ENCODE data around the gene RPL4.

Gene RPL4

DNA sequence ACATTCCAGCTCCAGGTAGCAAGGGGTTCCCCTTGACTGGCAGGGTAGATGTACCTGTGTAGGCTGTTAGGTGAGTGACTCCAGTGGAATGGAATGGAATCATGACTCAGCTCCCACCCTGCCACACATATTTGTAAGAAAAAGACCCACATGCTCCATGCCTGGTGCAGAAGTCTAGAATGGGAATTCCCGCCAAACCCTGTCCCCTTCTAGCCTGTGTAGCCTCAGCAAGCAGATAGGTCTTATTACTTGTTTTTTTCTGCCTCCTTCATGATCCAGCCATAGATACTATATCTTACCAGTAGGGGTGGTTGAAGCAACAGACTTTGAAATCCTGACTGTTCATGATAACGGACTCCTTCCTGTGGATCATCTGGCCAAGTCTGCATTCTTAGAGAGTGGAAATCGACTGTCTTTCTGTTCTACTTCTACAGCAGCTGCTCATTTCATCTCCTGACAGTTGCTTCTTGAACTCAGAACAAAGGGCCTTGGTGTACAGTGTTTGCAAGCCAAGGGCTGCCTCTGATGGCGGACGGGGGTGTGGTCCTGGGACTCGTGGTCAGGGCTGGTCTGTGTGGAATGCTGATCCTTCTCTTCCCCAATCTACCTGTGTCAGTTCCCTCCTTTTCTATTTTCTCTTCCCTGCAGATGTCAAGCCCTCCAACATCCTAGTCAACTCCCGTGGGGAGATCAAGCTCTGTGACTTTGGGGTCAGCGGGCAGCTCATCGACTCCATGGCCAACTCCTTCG is 23.4 kb downstream of the RPL4 start:
- Histone ChIP-seq H3K79me2 (ENCODE audit: low read length) (0 out of 2 replicates have a peak, but pooled peaks cover 1% of the 10 kb centered on the region), H3K36me3 (replicated peaks; ENCODE audit: insufficient read depth, low read length) (no peaks in the 10 kb centered on the region), H3F3A (ENCODE audit: insufficient read depth, low read length) (no peaks in the 10 kb centered on the region), H3K9me3 (replicated peaks; ENCODE audit: insufficient read depth, low read length) (no peaks in the 10 kb centered on the region), H3K9me2 (replicated peaks; ENCODE audit: insufficient read depth, low read length) (no peaks in the 10 kb centered on the region), H3K4me3 (ENCODE audit: low read length) (no peak overlapping the region), H3K27me3 (replicated peaks; ENCODE audit: insufficient read depth, low read length) (no peaks in the 10 kb centered on the region), H4K20me1 (ENCODE audit: insufficient read depth, low read length) (no peaks in the 10 kb centered on the region), H3K9ac (ENCODE audit: low read length) (no peak overlapping the region), H3K27ac (ENCODE audit: low read length) (no peak overlapping the region), H3K4me2 (ENCODE audit: low read depth, low read length) (no peak overlapping the region), H3K4me1 (ENCODE audit: low read length) (no peaks in the 10 kb centered on the region), H2AFZ (ENCODE audit: low read length) (no peak overlapping the region)
- no peak for DNase-seq
- TF ChIP-seq, protein P1, sequence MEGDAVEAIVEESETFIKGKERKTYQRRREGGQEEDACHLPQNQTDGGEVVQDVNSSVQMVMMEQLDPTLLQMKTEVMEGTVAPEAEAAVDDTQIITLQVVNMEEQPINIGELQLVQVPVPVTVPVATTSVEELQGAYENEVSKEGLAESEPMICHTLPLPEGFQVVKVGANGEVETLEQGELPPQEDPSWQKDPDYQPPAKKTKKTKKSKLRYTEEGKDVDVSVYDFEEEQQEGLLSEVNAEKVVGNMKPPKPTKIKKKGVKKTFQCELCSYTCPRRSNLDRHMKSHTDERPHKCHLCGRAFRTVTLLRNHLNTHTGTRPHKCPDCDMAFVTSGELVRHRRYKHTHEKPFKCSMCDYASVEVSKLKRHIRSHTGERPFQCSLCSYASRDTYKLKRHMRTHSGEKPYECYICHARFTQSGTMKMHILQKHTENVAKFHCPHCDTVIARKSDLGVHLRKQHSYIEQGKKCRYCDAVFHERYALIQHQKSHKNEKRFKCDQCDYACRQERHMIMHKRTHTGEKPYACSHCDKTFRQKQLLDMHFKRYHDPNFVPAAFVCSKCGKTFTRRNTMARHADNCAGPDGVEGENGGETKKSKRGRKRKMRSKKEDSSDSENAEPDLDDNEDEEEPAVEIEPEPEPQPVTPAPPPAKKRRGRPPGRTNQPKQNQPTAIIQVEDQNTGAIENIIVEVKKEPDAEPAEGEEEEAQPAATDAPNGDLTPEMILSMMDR (IDR thresholded peaks at IDR 0.05; ENCODE audit: low read length), result no peak
- TF ChIP-seq EZH2phosphoT487 (IDR thresholded peaks at IDR 0.05; ENCODE audit: low read length), result no peak
- TF ChIP-seq EZH2 (optimal IDR thresholded peaks at IDR 0.05; ENCODE audit: low read depth, low read length), result no peak

DNA sequence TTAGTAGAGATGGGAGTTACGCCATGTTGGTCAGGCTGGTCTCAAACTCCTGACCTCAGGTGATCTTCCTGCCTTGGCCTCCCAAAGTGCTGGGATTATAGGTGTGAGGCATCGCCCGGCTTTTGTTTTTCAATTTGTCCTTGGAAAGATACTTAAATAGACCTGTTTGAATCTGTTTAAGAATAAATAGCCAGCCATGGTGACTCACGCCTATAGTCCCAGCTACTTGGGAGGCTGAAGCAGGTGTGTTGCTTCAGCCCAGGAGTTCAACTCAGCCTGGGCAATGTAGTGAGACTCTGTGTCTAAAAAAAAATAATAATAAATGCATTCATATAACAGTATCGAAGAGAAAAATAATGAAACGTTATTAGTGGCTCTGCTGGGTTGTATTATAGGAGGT is 24.4 kb downstream of the RPL4 start:
- no peak overlapping the region for H3K4me2 ChIP-seq (ENCODE audit: low read depth, low read length)
- TF ChIP-seq EZH2 (optimal IDR thresholded peaks at IDR 0.05; ENCODE audit: low read depth, low read length), result no peak
- no peak overlapping the region for H3K27ac ChIP-seq (ENCODE audit: low read length)
- H3K36me3 ChIP-seq (replicated peaks; ENCODE audit: insufficient read depth, low read length), result no peaks in the 10 kb centered on the region
- no peaks in the 10 kb centered on the region for H3K9me2 ChIP-seq (replicated peaks; ENCODE audit: insufficient read depth, low read length)
- H3K27me3 ChIP-seq (replicated peaks; ENCODE audit: insufficient read depth, low read length), result no peaks in the 10 kb centered on the region
- no peak overlapping the region for H3K9ac ChIP-seq (ENCODE audit: low read length)
- no peak for DNase-seq
- H3K4me3 ChIP-seq (ENCODE audit: low read length), result no peak overlapping the region
- no peaks in the 10 kb centered on the region for H3F3A ChIP-seq (ENCODE audit: insufficient read depth, low read length)
- H3K4me1 ChIP-seq (ENCODE audit: low read length), result no peaks in the 10 kb centered on the region
- no peak overlapping the region for H2AFZ ChIP-seq (ENCODE audit: low read length)
- H4K20me1 ChIP-seq (ENCODE audit: insufficient read depth, low read length), result no peaks in the 10 kb centered on the region
- H3K79me2 ChIP-seq (ENCODE audit: low read length), result peaks cover 3% of the 10 kb centered on the region; the same call in 1 of the 2 replicates
- H3K9me3 ChIP-seq (replicated peaks; ENCODE audit: insufficient read depth, low read length), result no peaks in the 10 kb centered on the region

DNA sequence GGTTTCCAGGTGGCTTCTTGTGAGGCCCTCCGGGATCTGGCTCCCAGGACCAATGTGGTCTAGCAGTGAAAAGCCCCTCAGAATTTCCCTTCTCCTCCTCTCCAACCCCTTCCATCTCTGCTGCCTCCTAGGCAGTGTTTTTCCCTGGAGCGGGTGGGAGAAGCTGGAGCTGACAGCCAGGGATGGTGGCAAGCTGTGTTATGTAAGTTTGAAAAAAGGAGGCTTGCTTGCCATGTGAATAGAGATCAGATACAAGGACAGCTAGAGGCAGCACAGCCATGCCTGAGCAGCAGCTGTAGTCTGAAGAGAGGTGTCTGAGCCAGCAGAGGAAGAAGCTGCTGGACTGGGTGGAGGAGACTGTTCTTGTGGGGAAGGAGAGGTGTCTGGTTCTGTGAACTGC is 27.6 kb downstream of the RPL4 start:
- no peak overlapping the region for H3K4me2 ChIP-seq (ENCODE audit: low read depth, low read length)
- no peak overlapping the region for H2AFZ ChIP-seq (ENCODE audit: low read length)
- H3K27ac ChIP-seq (ENCODE audit: low read length), result no peak overlapping the region
- H3K27me3 ChIP-seq (replicated peaks; ENCODE audit: insufficient read depth, low read length), result no peaks in the 10 kb centered on the region
- peaks cover 7% of the 10 kb centered on the region for H3K4me1 ChIP-seq (ENCODE audit: low read length)
- peaks cover 7% of the 10 kb centered on the region; the same call in 1 of the 2 replicates for H4K20me1 ChIP-seq (ENCODE audit: insufficient read depth, low read length)
- TF ChIP-seq EZH2phosphoT487 (IDR thresholded peaks at IDR 0.05; ENCODE audit: low read length), result no peak
- TF ChIP-seq EZH2 (optimal IDR thresholded peaks at IDR 0.05; ENCODE audit: low read depth, low read length), result no peak
- TF ChIP-seq, protein P1 (IDR thresholded peaks at IDR 0.05; ENCODE audit: low read length), result no peak
- H3K79me2 ChIP-seq (ENCODE audit: low read length), result peaks cover 6% of the 10 kb centered on the region; the same call in 1 of the 2 replicates
- H3K36me3 ChIP-seq (replicated peaks; ENCODE audit: insufficient read depth, low read length), result no peaks in the 10 kb centered on the region
- H3K9ac ChIP-seq (ENCODE audit: low read length), result no peak overlapping the region
- no peaks in the 10 kb centered on the region for H3K9me3 ChIP-seq (replicated peaks; ENCODE audit: insufficient read depth, low read length)
- H3F3A ChIP-seq (ENCODE audit: insufficient read depth, low read length), result peaks cover 7% of the 10 kb centered on the region
- DNase-seq, result no peak
- H3K4me3 ChIP-seq (ENCODE audit: low read length), result no peak overlapping the region
- no peaks in the 10 kb centered on the region for H3K9me2 ChIP-seq (replicated peaks; ENCODE audit: insufficient read depth, low read length)

DNA sequence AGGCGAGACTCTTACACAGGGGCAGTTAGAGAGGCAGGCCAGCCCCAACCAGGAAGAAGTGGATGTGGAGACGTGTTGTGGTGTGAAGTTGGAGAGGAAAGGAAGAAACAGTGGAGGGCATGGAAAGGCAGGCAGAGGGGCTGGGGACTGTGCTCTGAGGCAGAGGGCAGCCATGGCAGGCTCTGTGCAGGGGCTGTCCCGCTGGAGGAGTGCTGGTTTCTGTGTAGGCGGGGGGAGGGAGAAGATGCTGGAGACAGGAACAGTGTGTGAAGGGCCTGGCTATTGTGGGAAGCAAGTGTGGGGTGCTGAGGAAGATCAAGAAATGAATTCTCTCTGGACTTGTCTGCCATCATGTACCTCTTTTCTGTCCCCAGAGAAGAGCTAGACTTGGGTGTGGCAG is 28.1 kb downstream of the RPL4 start:
- Histone ChIP-seq H3K9ac (ENCODE audit: low read length) (no peak overlapping the region), H3K4me1 (ENCODE audit: low read length) (peaks cover 7% of the 10 kb centered on the region), H3K27ac (ENCODE audit: low read length) (no peak overlapping the region), H2AFZ (ENCODE audit: low read length) (no peak overlapping the region), H3K79me2 (ENCODE audit: low read length) (peaks cover 6% of the 10 kb centered on the region; the same call in 1 of the 2 replicates), H3K27me3 (replicated peaks; ENCODE audit: insufficient read depth, low read length) (no peaks in the 10 kb centered on the region), H3K4me3 (ENCODE audit: low read length) (no peak overlapping the region), H3F3A (ENCODE audit: insufficient read depth, low read length) (peaks cover 8% of the 10 kb centered on the region), H3K36me3 (replicated peaks; ENCODE audit: insufficient read depth, low read length) (no peaks in the 10 kb centered on the region), H3K4me2 (ENCODE audit: low read depth, low read length) (no peak overlapping the region), H3K9me2 (replicated peaks; ENCODE audit: insufficient read depth, low read length) (no peaks in the 10 kb centered on the region), H3K9me3 (replicated peaks; ENCODE audit: insufficient read depth, low read length) (no peaks in the 10 kb centered on the region), H4K20me1 (ENCODE audit: insufficient read depth, low read length) (peaks cover 8% of the 10 kb centered on the region; the same call in 1 of the 2 replicates)
- TF ChIP-seq, protein P1 (IDR thresholded peaks at IDR 0.05; ENCODE audit: low read length), result no peak
- TF ChIP-seq EZH2phosphoT487 (IDR thresholded peaks at IDR 0.05; ENCODE audit: low read length) (no peak), EZH2 (optimal IDR thresholded peaks at IDR 0.05; ENCODE audit: low read depth, low read length) (no peak)
- no peak for DNase-seq

All from MM.1S (cell line).